Measurements from ENCODE around the gene BIRC2. TPM values are rescaled to one million over a fixed set of nuclear protein-coding genes. Genes with fewer than 3 reads are reported as not detected.

The BIRC2 gene
- total RNA-seq, 1 donor from 2014 or later, result 69.9 TPM

DNA sequence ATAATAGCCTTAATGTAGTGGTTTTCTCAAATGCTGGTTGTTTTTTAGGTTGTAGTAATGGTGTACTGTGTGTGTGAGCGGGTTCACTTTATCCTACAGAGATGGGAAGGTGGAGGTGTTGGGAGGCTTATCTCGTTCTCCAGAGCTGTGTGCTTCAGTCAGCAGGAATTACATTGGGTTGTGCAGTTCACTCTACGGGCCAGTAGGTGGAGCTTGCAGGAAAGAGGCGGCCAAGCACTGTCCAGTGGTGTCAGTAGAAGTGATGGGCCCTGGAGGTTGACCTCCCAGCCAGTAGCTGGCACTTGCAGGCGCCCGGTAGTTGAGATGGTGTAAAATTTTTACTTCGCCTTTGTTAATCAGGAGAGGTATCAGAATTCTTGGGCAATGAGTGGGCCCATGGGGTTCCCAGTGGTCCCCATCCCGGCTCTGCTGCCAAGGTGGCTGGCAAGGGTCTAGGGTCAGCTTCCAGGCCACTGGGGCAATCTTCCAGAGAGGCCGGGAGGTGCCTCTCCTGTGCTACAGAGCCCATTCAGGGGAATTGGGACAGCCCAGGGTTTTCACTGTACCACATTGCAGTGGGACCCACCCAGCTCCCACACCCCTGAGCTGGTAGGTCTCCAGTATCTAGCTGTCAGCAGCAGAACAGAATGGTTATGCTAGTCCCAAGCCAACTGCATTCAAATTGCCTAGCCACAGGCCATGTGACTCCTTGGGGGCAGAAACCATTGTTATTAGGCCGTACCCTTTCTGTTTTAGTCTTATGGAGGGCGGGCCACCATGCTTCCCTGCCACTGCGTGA lies 43.9 kb downstream of the BIRC2 start:
- no peaks in the 10 kb centered on the region for H3K27me3 ChIP-seq (ENCODE audit: insufficient read depth, low read length)
- no peak for TF ChIP-seq EZH2 (IDR thresholded peaks at IDR 0.05; ENCODE audit: insufficient read depth, low read length)
- TF ChIP-seq, protein P1, sequence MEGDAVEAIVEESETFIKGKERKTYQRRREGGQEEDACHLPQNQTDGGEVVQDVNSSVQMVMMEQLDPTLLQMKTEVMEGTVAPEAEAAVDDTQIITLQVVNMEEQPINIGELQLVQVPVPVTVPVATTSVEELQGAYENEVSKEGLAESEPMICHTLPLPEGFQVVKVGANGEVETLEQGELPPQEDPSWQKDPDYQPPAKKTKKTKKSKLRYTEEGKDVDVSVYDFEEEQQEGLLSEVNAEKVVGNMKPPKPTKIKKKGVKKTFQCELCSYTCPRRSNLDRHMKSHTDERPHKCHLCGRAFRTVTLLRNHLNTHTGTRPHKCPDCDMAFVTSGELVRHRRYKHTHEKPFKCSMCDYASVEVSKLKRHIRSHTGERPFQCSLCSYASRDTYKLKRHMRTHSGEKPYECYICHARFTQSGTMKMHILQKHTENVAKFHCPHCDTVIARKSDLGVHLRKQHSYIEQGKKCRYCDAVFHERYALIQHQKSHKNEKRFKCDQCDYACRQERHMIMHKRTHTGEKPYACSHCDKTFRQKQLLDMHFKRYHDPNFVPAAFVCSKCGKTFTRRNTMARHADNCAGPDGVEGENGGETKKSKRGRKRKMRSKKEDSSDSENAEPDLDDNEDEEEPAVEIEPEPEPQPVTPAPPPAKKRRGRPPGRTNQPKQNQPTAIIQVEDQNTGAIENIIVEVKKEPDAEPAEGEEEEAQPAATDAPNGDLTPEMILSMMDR (IDR thresholded peaks at IDR 0.05; ENCODE audit: insufficient read depth, low read depth, low read length), result peak; percentile 84
- Mint-ChIP-seq H3K27ac (ENCODE audit: unreplicated experiment) (no peak overlapping the region), H3K27me3 (ENCODE audit: low read depth, unreplicated experiment) (no peaks in the 10 kb centered on the region), H3K36me3 (ENCODE audit: low read depth, unreplicated experiment) (peaks cover 27% of the 10 kb centered on the region), H3K4me1 (ENCODE audit: low read depth, unreplicated experiment) (peaks cover 8% of the 10 kb centered on the region), H3K9me3 (ENCODE audit: unreplicated experiment) (peaks cover 2% of the 10 kb centered on the region), H3K4me3 (ENCODE audit: unreplicated experiment) (no peak overlapping the region)
- no peaks in the 10 kb centered on the region for H3K4me1 ChIP-seq (ENCODE audit: insufficient read depth, low read length)
- H3K27ac ChIP-seq (ENCODE audit: low read depth, low read length), result no peak overlapping the region
- no peak overlapping the region for H2AFZ ChIP-seq (ENCODE audit: low read depth, low read length)
- no peak overlapping the region for H3K4me2 ChIP-seq (ENCODE audit: low read length)
- FAIRE-seq (no peak), DNase-seq (ENCODE audit: low read depth) (peak; percentile 30)
- H3K4me3 ChIP-seq (ENCODE audit: insufficient read depth, low read depth, low read length), result no peak overlapping the region
- H3K79me2 ChIP-seq (ENCODE audit: insufficient read depth, low read length), result peaks cover 38% of the 10 kb centered on the region
- no peaks in the 10 kb centered on the region for H3K9me3 ChIP-seq (ENCODE audit: insufficient read depth, low read depth, low read length)
- peaks cover 28% of the 10 kb centered on the region for H3K36me3 ChIP-seq (ENCODE audit: insufficient read depth, low read length)
- no peak overlapping the region for H3K9ac ChIP-seq (ENCODE audit: low read length)
- peaks cover 39% of the 10 kb centered on the region for H4K20me1 ChIP-seq (ENCODE audit: insufficient read depth, low read length)

DNA sequence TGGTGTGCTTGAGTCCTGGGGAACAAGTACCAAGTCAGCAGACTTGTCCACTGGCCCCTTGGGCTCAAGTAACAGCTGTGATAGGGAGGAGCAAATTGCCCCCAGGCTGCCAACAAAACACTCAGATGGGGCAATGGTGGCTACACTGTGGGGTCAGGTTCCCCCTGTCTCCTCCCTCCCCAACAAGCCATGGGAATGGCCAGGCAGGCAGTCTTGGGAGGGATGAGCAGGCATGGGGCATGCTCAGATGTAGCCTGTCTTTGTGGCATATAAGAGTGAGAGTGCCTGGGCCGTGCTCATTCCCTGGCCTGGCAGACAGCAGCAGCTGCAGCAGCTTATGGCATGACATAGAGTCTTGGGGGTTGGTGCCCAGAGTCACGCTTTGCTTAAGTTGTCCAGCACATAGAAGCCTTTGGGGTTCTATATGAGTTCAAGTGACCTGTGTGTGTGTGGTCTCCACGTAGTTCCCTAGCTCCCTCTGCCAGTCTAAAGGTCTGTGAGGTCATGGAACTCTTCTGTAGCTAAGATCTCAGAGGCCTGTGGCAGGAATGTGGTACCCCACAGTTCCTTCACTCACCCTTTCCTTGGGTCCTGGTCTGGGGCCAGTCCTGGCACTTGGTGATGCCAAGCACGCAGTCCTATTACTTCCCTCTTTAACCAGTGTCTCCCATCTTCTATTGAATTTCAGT lies 44.7 kb downstream of the BIRC2 start:
- no peak overlapping the region for H3K4me3 ChIP-seq (ENCODE audit: insufficient read depth, low read depth, low read length)
- H3K9ac ChIP-seq (ENCODE audit: low read length), result no peak overlapping the region
- FAIRE-seq (no peak), DNase-seq (ENCODE audit: low read depth) (no peak)
- peaks cover 41% of the 10 kb centered on the region for H3K79me2 ChIP-seq (ENCODE audit: insufficient read depth, low read length)
- peaks cover 23% of the 10 kb centered on the region for H3K36me3 Mint-ChIP-seq (ENCODE audit: low read depth, unreplicated experiment)
- no peak overlapping the region for H3K4me2 ChIP-seq (ENCODE audit: low read length)
- peaks cover 42% of the 10 kb centered on the region for H4K20me1 ChIP-seq (ENCODE audit: insufficient read depth, low read length)
- peaks cover 4% of the 10 kb centered on the region for H3K4me1 Mint-ChIP-seq (ENCODE audit: low read depth, unreplicated experiment)
- peaks cover 28% of the 10 kb centered on the region for H3K36me3 ChIP-seq (ENCODE audit: insufficient read depth, low read length)
- no peak overlapping the region for H3K27ac ChIP-seq (ENCODE audit: low read depth, low read length)
- no peaks in the 10 kb centered on the region for H3K9me3 ChIP-seq (ENCODE audit: insufficient read depth, low read depth, low read length)
- no peaks in the 10 kb centered on the region for H3K4me1 ChIP-seq (ENCODE audit: insufficient read depth, low read length)
- H3K4me3 Mint-ChIP-seq (ENCODE audit: unreplicated experiment), result no peak overlapping the region
- TF ChIP-seq EZH2 (IDR thresholded peaks at IDR 0.05; ENCODE audit: insufficient read depth, low read length), result no peak
- TF ChIP-seq, protein P1 (IDR thresholded peaks at IDR 0.05; ENCODE audit: insufficient read depth, low read depth, low read length), result no peak
- H3K9me3 Mint-ChIP-seq (ENCODE audit: unreplicated experiment), result peaks cover 2% of the 10 kb centered on the region
- H3K27me3 ChIP-seq (ENCODE audit: insufficient read depth, low read length), result no peaks in the 10 kb centered on the region
- no peak overlapping the region for H2AFZ ChIP-seq (ENCODE audit: low read depth, low read length)
- peak overlapping the region; percentile 19 for H3K27ac Mint-ChIP-seq (ENCODE audit: unreplicated experiment)
- no peaks in the 10 kb centered on the region for H3K27me3 Mint-ChIP-seq (ENCODE audit: low read depth, unreplicated experiment)

All from astrocyte (in vitro differentiated cells and primary cell).